H9 (cell line): ENCODE measurements around the gene VDAC1. TPM values are rescaled to one million over a fixed set of nuclear protein-coding genes. Genes with fewer than 3 reads are reported as not detected.

Experiments used
- DNase-seq: peaks from one replicate; pipeline ENCODE4 v3.0.0-alpha.2; 2017
- H2AFZ ChIP-seq: one replicate; pipeline ENCODE4 v1.6.1; 2013; ENCODE audit warnings: mild to moderate bottlenecking, low read length, control low read depth, moderate library complexity
- H2AK5ac ChIP-seq: 2 replicates; pipeline ENCODE4 v1.6.1; 2013; ENCODE audit warnings: low read length, control low read depth, mixed read lengths; ENCODE audit not compliant: insufficient read length
- H2BK120ac ChIP-seq: one replicate; pipeline ENCODE4 v1.6.1; 2013; ENCODE audit warnings: low read depth, mild to moderate bottlenecking, low read length, control low read depth, inconsistent platforms; ENCODE audit not compliant: poor library complexity, severe bottlenecking
- H2BK12ac ChIP-seq: 2 replicates; pipeline ENCODE4 v1.6.1; 2013; ENCODE audit warnings: low read length, control low read depth, mixed read lengths, low read depth; ENCODE audit not compliant: insufficient read length
- H2BK15ac ChIP-seq: 2 replicates; pipeline ENCODE4 v1.6.1; 2013; ENCODE audit warnings: low read depth, low read length, control low read depth
- H2BK20ac ChIP-seq: one replicate; pipeline ENCODE4 v1.6.1; 2013; ENCODE audit warnings: low read depth, mild to moderate bottlenecking, low read length, control low read depth, inconsistent platforms; ENCODE audit not compliant: poor library complexity, severe bottlenecking
- H2BK5ac ChIP-seq: 2 replicates; pipeline ENCODE4 v1.6.1; 2013; ENCODE audit warnings: low read length, control low read depth, mixed read lengths; ENCODE audit not compliant: insufficient read length
- H3K14ac ChIP-seq: 2 replicates; pipeline ENCODE4 v1.6.1; 2013; ENCODE audit warnings: low read length, control low read depth; ENCODE audit not compliant: insufficient read depth
- H3K18ac ChIP-seq: 2 replicates; pipeline ENCODE4 v1.6.1; 2013; ENCODE audit warnings: low read depth, mild to moderate bottlenecking, mixed read lengths, low read length, control low read depth; ENCODE audit not compliant: insufficient read length
- H3K23ac ChIP-seq: 2 replicates; pipeline ENCODE4 v1.6.1; 2013; ENCODE audit warnings: low read length, control low read depth, mixed read lengths, low read depth; ENCODE audit not compliant: insufficient read length
- H3K23me2 ChIP-seq: 2 replicates; pipeline ENCODE4 v1.6.1; 2013; ENCODE audit warnings: low read depth, mild to moderate bottlenecking, mixed read lengths, low read length, control low read depth; ENCODE audit not compliant: insufficient read length, poor library complexity, severe bottlenecking
- H3K27ac ChIP-seq: 2 replicates; pipeline ENCODE4 v1.5.1; 2013; ENCODE audit warnings: low read length, control low read depth, mixed read lengths, low read depth; ENCODE audit not compliant: insufficient read length
- H3K27me3 ChIP-seq: 2 replicates; pipeline ENCODE4 v1.6.1; 2013; ENCODE audit warnings: low read length, control low read depth, inconsistent platforms; ENCODE audit not compliant: insufficient read depth
- H3K4ac ChIP-seq: 2 replicates; pipeline ENCODE4 v1.6.1; 2013; ENCODE audit warnings: low read depth, mild to moderate bottlenecking, control low read depth, inconsistent platforms, low read length, moderate library complexity
- H3K4me1 ChIP-seq: 2 replicates; pipeline ENCODE4 v1.6.1; 2013; ENCODE audit warnings: low read length, control low read depth, inconsistent platforms; ENCODE audit not compliant: insufficient read depth
- H3K4me2 ChIP-seq: 2 replicates; pipeline ENCODE4 v1.6.1; 2013; ENCODE audit warnings: low read length, control low read depth, mixed read lengths; ENCODE audit not compliant: insufficient read length, insufficient read depth
- H3K56ac ChIP-seq: 2 replicates; pipeline ENCODE4 v1.6.1; 2013; ENCODE audit warnings: low read depth, mild to moderate bottlenecking, mixed read lengths, low read length, control low read depth; ENCODE audit not compliant: insufficient read length
- H3K79me1 ChIP-seq: 2 replicates; pipeline ENCODE4 v1.6.1; 2013; ENCODE audit warnings: low read depth, mild to moderate bottlenecking, moderate library complexity, low read length, control low read depth, inconsistent platforms; ENCODE audit not compliant: insufficient read depth, poor library complexity, severe bottlenecking
- H3K79me2 ChIP-seq: 2 replicates; pipeline ENCODE4 v1.6.1; 2013; ENCODE audit warnings: low read length, control low read depth, inconsistent platforms; ENCODE audit not compliant: insufficient read depth
- H3K9ac ChIP-seq: 2 replicates; pipeline ENCODE4 v1.6.1; 2013; ENCODE audit warnings: low read length, control low read depth, mixed read lengths; ENCODE audit not compliant: insufficient read length; ENCODE audit errors: extremely low read depth
- H3K9me3 ChIP-seq: one replicate; pipeline ENCODE4 v1.6.1; 2013; ENCODE audit warnings: low read depth, low read length, inconsistent platforms; ENCODE audit not compliant: control insufficient read depth
- H3T11ph ChIP-seq: one replicate; pipeline ENCODE4 v1.6.1; 2013; ENCODE audit warnings: mild to moderate bottlenecking, low read length, control low read depth, inconsistent platforms
- H4K20me1 ChIP-seq: one replicate; pipeline ENCODE4 v1.6.1; 2013; ENCODE audit not compliant: control insufficient read depth, insufficient read length, insufficient read depth
- H4K5ac ChIP-seq: 2 replicates; pipeline ENCODE4 v1.6.1; 2013; ENCODE audit warnings: low read depth, mild to moderate bottlenecking, mixed read lengths, low read length, control low read depth; ENCODE audit not compliant: insufficient read length
- H4K8ac ChIP-seq: replicated peaks from 2 replicates; pipeline ENCODE4 v1.6.1; 2013; ENCODE audit warnings: low read length, control low read depth, mixed read lengths, low read depth; ENCODE audit not compliant: insufficient read length
- H4K91ac ChIP-seq: 2 replicates; pipeline ENCODE4 v1.6.1; 2013; ENCODE audit warnings: low read depth, mild to moderate bottlenecking, moderate library complexity, mixed read lengths, low read length, control low read depth; ENCODE audit not compliant: insufficient read length
- H3K27ac Mint-ChIP-seq, 3 experiments: 2 replicates in 2 of 3; 3 replicates in 1 of 3; pipeline ENCODE4 v1.8.0; 2020 to 2021; ENCODE audit warnings: mixed read lengths in 3 of 3, mild to moderate bottlenecking in 1 of 3, moderate library complexity in 1 of 3
- H3K27me3 Mint-ChIP-seq: 2 replicates; pipeline ENCODE4 v1.8.0; 2021; ENCODE audit warnings: low read depth, mild to moderate bottlenecking, moderate library complexity, mixed read lengths
- H3K36me3 Mint-ChIP-seq, 3 experiments: 2 replicates in 2 of 3; 3 replicates in 1 of 3; pipeline ENCODE4 v1.8.0; 2020 to 2021; ENCODE audit warnings: low read depth in 3 of 3, mixed read lengths in 3 of 3; ENCODE audit not compliant: insufficient read depth in 1 of 3
- H3K4me1 Mint-ChIP-seq, 2 experiments: 2 replicates each; pipeline ENCODE4 v1.8.0; 2020; ENCODE audit warnings: mixed read lengths in 2 of 2
- H3K4me3 Mint-ChIP-seq, 2 experiments: 2 replicates in 1 of 2; 3 replicates in 1 of 2; pipeline ENCODE4 v1.8.0; 2020 to 2021; ENCODE audit warnings: mild to moderate bottlenecking in 2 of 2, mixed read lengths in 2 of 2, moderate library complexity in 1 of 2
- H3K9me3 Mint-ChIP-seq, 2 experiments: 2 replicates in 1 of 2; 3 replicates in 1 of 2; pipeline ENCODE4 v1.8.0; 2020; ENCODE audit warnings: mild to moderate bottlenecking in 2 of 2, mixed read lengths in 2 of 2, moderate library complexity in 1 of 2
- CTCF ChIP-seq: fragments of 200-600 bp; sonication (generic); conservative IDR thresholded peaks from 3 replicates; pipeline ENCODE4 v1.8.0; 2021; ENCODE audit warnings: antibody characterized with exemption, mild to moderate bottlenecking
- WGBS: extraction: QIAGEN DNeasy Blood & Tissue Kit; methylation state at CpG from one replicate; pipeline ENCODE4 v1.1.7; 2013; ENCODE audit warnings: missing lambda C conversion rate, low lambda C conversion rate, mixed read lengths; ENCODE audit not compliant: insufficient read length; ENCODE audit errors: extremely low coverage; 5-methylcytosine and 5-hydroxymethylcytosine counted together
- total RNA-seq: library from RNA; stranded (reverse); gene quantifications from 2 replicates; pipeline ENCODE4 v1.2.1, GENCODE V29; 2021

VDAC1 gene
- total RNA-seq, 1 experiment from 2014 or later = 208 TPM

DNA sequence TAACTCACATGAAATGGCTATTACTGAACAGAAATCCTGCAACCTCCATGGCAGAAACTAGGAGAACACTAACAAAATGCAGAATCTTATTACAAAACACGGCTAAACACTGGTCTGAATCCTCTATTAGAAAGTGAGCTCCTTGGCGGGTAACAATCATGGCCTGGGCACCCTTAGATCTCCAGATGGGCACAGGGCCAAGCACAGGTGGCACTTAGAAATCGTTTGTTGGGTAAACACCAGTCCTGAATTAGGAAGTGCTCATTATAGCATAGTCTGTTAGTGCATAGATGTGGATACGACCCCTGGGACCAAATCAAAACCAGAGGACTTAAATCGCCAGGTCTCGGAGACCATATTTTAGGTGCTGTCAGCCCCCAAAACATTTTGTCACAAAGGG lies 14.4 kb downstream of the VDAC1 start:
- Histone ChIP-seq H2BK120ac (no peak overlapping the region), H3K18ac (no peak overlapping the region), H2BK5ac (no peak overlapping the region), H2BK20ac (no peak overlapping the region), H3K9me3 (no peaks in the 10 kb centered on the region), H3K27ac (no peak overlapping the region), H3K4ac (no peak overlapping the region), H3T11ph (no peak overlapping the region), H2BK12ac (no peak overlapping the region), H3K4me1 (no peaks in the 10 kb centered on the region; the same call in 1 of the 2 replicates), H2AFZ (no peak overlapping the region), H3K56ac (no peak overlapping the region), H3K14ac (no peak overlapping the region), H3K23me2 (no peaks in the 10 kb centered on the region), H3K4me2 (no peak overlapping the region), H4K8ac (no peak overlapping the region), H4K20me1 (no peaks in the 10 kb centered on the region), H3K27me3 (no peaks in the 10 kb centered on the region), H3K9ac (no peak overlapping the region), H3K23ac (no peak overlapping the region), H2AK5ac (no peak overlapping the region), H4K5ac (no peak overlapping the region), H4K91ac (no peak overlapping the region), H2BK15ac (no peak overlapping the region), H3K79me1 (peaks cover 4% of the 10 kb centered on the region), H3K79me2 (peaks cover 29% of the 10 kb centered on the region)
- Mint-ChIP-seq H3K4me1 (peaks cover 11 to 12% of the 10 kb centered on the region in 2 experiments), H3K27me3 (no peaks in the 10 kb centered on the region), H3K9me3 (no peaks in the 10 kb centered on the region; a peak in 1 of 5 replicates), H3K36me3 (peaks cover 28 to 55% (median 52%) of the 10 kb centered on the region in 3 experiments; a peak in 6 of 7 replicates), H3K27ac (no peak overlapping the region; a peak in 2 of 7 replicates), H3K4me3 (no peak overlapping the region)
- no peak for TF ChIP-seq CTCF
- WGBS = no CpG with 5 or more reads among the region's 6 CpGs
- no peak for DNase-seq
